GM19193 (cell line): ENCODE measurements around the gene PTPN14.

Experiments used
- POLR2A ChIP-seq: IDR thresholded peaks from 4 replicates; pipeline ENCODE4 v1.6.1; 2011; ENCODE audit not compliant: insufficient read depth, insufficient read length; ENCODE audit errors: extremely low read depth

Gene PTPN14

DNA sequence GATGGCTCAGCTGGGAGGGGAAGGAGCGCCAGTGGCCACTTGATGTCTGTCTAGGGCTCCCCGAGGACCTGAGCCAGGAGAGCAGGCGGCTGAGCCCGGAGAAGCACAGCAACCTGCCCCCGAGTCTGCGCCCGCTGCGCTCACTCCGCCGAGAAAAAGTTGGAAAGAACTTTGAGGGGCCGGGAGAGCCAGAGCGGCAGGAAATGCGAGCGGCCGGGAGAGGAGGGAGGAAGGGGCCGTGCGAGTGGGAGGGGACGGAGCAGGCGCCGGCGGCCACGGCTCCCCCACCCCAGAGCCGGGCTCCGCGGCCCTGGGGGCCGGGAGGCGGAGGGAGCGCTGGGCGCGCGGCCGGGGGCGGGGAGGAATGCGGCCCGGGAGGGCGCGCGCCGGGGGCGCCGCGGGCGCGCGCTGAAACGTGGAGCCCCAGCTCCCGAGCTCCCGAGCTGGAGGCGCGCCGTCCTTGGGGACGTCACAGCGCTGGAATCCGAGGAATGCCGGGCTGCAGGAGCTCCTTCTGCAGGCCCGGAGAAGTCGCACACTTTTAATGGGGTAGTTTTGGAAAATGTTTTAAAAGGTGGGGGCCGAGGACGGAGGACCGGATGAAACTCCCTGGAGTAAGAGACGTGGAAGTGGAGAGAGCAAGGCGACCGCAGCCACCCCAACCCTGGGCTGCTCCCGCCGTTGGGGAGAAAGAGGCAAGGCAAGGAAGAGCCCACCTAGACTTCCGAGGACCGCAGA is at the start of gene PTPN14:
Gene PTPN14, minus strand, starts transcription at position 167 of the 738 bp plus-strand sequence. CDS start 86,799 bp downstream, outside the sequence.
- TF ChIP-seq POLR2A = no peak

DNA sequence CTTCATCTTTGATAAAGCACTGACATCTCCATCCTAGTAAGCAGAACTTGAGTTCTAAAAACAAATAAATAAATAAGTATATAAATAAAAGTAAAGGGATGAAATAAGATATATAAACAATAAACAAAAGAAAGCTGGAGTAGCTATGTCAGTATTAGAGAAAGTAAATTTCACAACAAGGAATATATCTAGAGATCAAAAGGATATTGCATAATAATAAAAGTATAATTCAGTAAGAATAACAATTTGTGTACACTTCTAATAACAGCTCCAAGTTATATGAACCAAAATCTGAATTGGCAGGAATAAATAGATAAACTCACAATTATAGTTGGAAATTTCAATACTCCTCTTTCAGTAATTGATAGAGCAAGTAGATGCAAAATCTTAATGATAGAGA is 41.8 kb upstream of the PTPN14 start:
- TF ChIP-seq POLR2A = no peak

DNA sequence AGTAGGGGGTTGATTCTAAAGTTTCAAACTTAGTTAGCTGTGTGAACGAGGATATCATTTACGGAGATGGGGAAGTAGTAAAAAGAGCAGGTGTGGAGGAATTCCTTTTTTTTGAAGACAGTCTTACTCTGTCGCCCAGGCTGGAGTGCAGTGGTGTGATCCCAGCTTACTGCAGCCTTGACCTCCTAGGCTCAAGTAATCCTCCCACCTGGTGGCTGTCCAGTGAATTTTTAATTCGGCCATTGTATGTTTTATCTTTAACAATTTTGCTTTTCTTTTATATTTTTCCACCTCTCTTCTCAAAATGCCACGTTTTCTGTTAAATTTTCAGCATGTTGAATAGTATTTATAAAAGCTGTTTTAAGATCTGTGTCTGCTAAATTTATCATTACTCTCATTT is 39.3 kb upstream of the PTPN14 start:
- no peak for TF ChIP-seq POLR2A

DNA sequence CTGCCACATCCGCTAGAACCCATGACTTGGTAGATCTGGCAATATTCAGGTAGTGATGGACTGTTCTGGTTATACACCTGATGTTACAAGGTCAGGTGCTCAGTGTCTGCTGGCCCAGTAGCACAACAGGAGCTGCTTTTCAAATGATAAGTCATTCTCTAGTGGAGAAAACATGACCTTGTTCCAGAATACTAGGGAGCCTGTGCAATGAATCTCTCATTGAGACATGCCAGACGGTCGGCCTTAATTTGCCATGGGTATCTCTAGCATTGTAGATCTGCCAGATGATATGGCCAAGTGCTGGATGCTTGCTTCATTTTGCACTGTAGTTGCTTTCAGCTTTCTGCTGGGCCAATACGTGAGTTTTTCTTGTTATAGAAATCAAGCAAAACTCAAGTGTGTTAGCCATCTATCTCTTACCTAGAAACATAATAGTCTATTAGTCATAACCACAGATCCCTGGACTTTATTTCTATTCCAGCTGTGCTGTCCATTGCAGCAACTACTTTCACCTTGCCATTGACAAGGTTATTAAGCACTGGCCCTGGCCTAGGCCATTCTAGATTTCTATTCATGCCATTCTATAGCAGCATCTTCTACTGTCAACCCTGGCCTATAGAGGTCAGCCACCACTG is 37.7 kb upstream of the PTPN14 start:
- no peak for TF ChIP-seq POLR2A

DNA sequence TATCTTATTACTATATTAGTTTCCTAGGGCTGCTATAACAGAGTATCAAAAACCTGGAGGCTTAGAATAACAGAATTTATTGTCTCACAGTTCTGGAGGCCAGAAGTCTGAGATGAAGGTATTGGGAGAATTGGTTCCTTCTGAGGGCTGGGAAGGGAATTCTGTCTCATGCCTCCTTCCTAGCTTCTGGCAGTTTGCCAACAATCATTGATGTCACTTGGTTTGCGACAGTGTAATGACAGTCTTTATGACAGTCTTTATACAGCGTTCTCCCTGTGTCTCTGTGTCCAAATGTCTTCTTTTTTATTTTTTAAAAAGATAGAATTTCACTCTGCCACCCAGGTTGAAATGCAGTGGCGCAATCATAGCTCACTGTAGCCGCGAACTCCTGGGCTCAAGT is 35.8 kb upstream of the PTPN14 start:
- no peak for TF ChIP-seq POLR2A

DNA sequence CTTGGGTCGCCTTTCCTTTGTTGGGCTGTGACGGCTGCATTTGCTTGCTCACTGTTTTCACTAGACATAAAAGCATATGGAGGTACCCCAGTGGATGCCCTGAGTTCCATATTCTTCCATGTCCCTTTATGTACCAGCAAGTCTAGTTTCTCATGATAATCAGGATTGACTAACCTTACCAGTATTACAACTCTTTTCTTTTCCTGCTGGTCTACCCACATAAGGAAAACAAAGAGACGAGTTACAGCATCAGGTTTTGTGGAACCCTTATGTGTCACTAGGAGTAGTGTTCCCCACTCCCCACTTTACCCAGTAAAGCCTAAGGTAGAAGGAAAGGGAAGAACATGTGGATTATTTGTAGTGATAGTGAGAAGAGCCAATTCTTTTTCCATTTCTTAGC is 35.2 kb upstream of the PTPN14 start:
- no peak for TF ChIP-seq POLR2A

DNA sequence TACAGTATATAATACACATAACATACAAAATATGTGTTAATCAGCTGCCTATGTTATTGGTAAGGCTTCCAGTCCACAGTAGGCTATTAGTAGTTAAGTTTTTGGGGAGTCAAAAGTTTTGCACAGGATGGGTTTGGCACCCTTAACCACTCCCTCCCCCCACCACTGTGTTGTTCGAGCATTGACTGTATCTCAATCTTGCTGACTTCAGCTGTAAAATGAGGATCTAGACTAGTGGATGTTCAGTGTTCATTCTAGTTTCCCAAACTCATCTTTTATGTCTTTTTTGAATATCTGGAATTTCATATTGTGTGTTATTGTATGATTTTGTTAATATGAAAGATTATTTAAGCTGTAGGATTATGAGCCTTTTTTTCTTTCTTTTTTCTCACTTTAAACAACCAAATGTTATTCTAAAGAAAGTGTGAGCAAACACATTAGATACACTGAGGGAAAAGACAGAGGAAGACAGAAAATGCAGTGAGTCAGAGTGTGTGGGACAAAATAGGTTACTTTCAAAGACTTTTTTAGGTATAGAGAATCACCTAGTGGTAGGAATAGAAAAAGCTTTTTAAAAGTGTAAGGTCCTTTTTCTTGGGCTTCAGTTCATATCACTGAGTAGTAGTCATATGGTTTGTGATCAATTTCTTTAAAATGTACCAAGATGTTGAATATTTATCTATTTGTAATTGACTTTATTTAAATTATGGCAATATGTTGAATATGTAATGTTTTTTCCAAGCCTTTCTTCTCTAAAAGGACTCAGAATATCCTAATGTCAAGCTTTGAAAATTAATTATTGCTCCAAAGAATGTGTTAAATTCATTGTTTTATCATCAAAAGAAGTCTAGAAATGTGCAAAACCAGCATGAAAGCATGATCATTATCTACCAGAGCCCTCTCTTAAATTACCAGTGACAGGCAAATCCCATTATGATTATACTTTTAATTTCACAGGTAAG is 33.7 kb upstream of the PTPN14 start:
- no peak for TF ChIP-seq POLR2A

DNA sequence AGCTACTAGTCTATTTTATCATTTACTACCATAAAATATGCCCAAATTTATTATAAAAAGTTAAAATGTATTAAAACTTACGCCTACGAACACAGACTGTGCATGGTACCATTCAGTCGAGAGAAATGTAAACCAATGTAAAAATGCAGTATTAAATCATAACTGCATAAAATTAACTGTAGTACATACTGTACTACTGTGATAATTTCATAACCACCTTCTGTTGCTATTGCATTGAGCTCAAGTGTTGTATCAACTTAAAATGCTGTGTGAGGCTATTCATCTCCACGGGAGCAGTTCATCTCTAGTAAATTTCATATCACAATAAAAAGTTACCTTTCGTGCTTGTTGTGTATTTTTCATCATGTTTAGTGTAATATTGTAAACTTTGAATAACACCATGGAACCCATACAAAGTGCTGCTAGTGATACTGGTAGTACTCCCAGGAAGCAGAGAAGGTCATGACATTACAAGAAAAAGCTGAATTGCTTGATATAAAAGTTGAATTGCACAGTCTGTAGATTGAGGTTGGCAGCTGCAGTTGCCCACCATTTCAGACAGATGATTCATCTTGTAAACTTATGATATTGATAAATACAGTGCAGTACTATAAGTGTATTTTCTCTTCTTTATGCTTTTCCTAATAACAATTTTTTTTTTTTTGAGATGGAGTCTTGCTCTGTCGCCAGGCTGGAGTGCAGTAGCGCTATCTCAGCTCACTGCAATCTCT is 32.6 kb upstream of the PTPN14 start:
- TF ChIP-seq POLR2A = no peak

DNA sequence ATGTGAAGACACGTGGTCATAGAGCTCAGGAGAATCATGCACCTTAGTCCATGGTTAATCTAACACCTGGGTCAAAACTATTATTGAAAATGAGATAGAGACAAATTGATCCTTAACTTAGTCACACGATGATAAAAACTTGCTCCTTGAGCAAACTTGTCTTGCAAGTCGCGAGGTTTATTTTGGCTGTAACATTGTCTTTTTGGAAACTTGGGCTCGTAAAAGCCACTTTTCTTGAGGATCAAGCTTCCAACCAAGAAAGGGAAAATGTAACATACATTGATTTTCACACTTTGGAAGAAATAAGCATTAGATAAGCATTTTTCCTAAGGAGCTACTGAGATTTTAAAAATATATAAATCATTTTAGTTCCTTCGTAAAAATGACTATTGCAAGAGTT is 31.7 kb upstream of the PTPN14 start:
- no peak for TF ChIP-seq POLR2A

DNA sequence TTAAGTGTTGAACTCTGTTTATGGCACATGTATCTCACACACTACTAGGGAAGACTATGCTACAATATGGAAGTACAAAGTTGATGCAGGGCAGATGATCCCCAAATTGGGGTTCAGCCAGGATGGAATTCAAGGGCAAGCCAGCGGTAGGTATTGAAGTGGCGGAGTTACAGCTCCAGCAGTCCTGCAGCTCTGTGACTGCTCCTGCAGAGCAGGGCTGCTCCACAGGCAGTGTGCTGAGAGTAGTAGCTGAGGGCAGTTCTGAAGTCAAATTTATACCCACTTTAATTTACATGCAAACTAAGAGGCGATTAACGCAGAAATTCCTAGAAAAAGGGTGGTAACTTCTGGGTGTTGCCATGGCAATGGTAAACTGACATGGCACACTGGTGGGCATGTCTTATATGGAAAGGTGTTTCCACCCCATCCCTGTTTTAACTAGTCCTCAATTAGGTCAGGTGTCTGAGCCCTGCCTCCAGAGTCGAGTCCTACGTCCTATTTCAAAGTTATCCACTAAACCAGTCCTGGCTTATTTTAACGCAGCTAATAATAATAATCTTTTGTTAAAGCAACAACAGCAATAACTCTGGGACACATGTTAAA is 31.0 kb upstream of the PTPN14 start:
- no peak for TF ChIP-seq POLR2A

DNA sequence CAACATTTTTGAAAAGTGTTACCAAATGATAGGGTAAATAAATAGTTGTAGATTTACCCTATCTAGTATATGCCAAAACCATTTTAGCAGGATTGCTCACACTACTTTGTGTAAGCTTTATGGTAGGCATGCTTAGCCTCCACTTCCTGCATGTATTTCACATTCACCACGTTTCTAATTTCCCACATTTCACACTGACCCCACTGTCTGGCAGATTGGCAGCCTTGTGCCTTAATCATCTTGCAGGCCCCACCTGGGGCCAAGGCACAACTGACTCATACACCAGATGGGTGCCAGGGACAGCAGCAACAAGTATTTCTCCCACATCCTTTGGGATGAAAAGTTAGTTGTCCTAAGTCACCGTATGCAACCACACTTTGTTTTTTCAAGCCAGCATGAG is 30.4 kb upstream of the PTPN14 start:
- TF ChIP-seq POLR2A = no peak

DNA sequence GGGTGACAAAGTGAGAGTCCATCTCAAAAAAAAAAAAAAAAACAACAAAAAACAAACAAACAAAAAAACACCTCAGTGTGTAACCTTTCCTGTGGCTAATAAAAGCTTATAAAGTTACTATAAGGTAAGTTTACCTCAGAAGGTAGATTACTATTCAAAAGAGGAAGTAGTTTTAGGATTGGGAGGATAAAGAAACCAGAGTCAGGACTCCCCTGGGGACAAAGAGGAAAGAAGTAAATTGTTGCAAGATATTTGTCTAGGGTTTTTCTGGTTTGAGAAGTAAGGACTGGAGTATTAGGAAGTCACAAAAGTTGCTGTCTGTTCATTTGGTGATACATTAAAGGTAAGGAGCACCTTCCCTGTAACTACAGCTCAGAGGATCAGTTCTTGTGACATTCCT is 27.8 kb upstream of the PTPN14 start:
- no peak for TF ChIP-seq POLR2A

DNA sequence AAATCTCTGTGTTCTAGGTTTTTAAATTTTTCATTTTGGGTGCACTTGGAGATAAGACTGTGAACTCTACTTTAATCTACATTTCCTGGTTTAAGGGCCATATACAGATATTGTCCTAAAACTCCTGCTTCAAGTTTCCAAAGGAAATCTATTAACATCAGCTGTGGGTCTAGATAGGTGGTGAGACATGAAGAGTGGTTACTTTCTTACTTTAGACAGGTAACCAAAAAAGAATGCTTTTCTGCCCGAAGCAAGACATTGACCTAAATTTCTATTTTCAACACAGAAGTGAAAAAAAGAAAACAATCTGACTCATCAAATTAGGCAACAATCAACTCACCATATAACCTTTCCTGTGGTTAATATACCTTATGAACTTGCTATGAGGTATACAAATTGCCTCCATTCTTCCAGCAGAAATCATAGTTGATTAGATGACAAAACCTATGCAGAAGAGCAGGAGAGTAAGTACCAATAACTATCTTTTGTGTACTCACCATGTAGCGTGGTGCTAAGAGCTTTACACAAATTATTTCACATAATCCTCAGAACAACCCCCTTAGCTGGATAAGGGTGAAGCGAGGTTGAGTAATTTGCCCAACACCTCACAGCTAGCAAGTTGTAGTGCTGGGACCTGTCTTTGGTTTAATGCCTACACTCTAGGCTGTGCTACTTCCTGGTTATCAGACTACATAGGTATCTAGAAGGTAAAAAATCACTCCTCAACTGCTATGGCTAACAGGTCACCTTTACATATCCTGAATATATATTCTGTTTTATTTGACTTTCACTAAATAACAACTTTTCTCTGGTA is 23.4 kb upstream of the PTPN14 start:
- no peak for TF ChIP-seq POLR2A
